Measurements from ENCODE around the gene TRPM3.
A peak's percentile ranks its signal among the peaks of the same experiment; 100 is the strongest.
"Not testable (repeated sequence)": the region's sequence is repeated elsewhere in the genome, so short reads cannot be mapped to it uniquely, and the experiment has no call there.

TRPM3 gene

DNA sequence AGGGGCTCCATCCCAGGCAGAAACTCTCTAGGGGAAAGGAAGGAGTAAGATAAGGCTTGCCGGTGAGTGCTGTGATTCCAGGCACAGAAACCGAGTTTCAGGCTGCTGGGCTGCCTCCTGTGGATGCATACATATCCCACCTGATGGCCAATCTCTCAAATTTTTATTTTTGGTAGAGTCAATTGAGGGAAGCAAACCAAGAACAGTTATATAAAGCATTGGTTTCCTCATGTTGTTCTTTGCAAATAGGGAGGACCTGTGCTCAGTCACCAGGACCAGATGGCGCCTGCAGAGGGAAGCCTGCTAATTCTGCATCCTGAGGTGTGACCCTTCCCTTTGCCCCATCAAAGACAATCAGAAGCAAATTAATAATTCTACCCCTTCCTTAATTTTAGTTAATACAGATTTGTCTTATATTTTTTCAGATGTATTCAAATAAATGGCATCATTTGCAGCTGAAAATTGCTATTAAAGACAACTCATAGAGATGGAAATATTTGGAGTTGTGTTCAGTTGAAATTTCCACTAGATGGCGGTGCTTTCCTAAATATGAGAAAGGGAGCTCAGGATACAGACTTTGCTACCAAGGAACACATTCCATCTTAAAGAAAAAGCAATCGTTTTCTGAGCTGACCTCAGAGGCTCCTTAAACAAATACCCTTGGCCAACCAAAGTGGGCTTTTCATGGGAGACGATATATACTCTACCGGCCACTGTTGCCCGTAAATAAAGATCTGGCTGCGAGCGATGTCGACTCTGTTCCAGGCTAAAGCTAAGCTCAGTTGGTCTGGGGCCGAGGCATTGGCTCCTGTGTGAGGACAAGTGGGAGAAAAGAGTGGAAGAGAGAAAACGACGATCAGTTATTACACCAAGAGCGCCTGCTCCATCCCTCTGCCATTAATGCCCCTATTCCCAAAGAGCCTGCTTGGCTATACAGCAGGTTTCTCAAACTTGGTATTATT, 481.3 kb downstream of the TRPM3 start:
- DNase-seq, result no peak

DNA sequence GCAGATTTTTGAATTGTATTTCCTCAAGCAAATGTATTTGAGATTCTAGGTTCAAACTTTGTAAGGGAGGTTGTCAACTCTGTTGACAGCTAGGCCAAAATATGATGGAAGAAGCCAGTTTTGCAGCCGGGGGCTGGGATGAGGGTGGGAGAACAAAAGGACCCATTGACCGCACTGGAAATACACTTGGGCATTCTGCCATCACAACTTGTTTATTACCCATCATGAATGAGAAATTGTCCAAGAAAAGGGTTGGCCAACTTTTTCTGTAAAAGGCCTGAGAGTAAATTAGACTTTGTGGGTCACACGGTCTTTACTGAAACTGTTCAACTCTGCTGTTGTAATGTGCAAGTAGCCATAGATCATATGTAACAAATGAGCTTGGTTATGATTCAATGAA, 485.6 kb downstream of the TRPM3 start:
- DNase-seq, result no peak

DNA sequence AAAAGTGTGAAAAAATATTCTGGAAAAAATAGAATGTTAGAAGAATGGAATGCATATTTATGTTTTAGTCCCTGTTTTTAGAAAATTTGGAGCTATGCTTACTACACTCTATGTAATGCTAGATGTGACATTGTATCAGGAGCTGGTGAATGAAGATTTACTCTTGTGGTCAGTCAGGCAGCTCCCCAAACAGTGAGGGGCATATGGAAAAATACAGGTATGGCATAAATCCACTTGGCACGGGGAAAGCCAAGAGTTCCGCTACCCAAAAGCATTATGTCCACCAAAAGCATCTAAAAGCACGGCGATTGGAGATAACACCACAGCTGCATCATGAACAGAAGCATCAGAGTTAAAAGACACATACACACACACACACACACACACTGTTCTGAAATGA, 486.7 kb downstream of the TRPM3 start:
- no peak for DNase-seq

DNA sequence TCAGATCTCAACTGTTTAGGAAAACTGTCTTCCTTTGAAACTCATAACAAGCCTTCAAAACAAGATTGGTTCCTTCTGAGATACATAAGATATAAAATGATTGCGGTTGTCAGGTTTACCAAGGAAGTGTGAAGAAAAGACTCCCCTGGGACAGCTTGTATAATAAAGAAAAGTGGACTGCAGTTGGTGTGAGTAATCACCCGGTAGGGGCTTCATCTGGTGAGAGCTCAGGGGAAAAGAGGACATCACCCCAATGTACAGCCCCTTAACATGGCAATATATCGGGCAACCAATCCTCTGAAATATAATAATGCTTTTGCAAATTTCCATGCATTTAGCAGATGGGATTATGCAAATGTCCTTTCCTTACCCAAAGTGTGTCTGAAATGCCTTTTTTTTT, 490.4 kb downstream of the TRPM3 start:
- DNase-seq, result no peak

DNA sequence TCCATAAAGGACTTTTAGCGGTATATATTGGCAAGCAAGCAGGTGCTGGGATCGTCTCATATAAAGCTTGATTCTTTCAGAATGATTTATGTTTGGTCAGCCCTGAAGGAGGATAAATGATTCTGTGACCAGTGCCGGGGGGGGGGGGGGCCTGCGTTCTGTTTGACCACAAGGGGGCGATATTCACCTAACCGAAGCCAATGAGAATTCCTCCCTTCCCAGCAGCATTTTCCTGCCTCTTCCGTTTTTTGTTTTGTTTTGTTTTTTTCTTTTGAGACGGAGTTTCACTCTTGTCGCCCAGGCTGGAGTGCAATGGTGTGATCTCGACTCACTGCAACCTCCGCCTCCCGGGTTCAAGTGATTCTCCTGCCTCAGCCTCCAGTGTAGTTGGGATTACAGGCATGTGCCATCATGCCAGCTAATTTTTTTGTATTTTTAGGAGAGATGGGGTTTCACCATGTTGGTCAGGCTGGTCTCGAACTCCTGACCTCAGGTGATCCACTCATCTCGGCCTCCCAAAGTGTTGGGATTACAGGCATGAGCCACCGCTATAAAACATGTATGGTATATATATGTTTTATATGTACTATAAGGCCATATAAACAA, 492.2 kb downstream of the TRPM3 start:
- DNase-seq, result not testable (repeated sequence)

DNA sequence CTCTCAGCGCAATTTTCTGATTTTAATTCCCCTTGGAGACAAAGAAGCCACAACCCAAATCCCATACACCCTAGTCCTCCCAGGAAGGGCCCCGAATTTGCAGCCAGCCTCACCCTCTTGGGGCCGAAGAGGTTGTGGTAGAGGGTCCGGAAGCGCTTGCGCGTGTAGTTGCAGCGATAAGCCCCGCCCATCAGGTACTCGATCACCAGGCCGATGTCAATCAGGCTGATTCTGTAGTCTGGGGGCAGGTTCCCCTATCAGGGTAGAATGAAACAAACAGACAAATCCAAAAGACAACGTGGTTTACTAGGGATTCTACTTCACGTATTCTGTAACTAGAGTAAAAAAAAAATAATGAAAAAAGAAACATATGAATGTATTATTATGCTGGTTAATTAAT, 496.3 kb downstream of the TRPM3 start:
- no peak for DNase-seq

DNA sequence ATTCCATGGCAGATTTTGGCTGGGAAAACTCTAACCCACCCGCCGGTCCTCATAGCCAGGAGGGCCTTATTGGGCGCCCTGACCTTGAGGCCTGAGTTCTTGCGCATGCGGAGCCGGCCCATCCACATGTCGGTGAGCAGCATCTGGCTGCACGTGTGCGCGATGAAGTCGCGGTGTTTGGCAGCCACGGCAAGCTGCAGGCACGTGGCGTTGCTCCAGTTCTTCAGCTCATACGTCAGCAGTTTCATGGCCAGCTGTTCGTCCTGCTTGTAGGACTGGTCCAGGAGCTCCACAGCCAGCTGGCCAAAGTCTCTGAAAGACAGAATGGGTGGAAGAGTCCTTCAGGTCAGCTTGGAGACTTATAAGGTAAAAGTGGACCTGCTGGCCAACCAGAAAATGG, 502.6 kb downstream of the TRPM3 start:
- no peak for DNase-seq

DNA sequence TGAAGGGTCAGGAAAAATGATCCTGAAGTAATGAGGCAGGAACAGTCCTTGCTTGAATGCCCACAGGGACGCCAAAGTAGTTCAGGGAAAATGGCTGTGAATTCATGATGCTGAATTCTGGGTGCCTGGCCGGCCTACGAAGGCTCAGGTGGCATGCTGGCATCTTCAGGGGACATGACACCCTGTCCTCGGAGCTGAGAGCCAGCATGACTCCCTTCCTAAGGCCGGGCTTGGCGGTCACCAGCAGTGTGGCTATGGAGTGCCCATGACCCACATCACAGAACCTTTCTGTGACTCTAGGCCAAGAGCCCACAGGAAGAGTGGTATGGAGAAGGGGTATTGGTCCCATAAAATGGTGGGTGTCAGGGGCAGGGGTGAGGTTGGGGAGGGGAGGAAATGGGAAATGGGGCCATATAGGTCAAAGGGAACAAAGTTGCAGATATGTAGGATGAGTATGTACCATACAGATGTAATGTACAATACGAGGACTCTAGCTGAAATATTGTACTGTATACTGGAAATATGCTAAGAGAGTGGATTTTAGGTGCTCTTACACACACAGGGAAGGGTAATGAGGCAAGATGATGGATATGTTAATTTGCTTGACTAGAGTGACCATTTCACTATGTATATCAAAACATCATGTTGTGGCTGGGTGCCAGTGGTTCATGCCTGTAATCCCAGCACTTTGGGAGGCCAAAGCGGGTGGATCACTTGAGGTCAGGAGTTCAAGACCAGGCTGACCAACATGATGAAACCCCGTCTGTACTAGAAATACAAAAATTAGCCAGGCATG, 504.2 kb downstream of the TRPM3 start:
- no peak for DNase-seq

DNA sequence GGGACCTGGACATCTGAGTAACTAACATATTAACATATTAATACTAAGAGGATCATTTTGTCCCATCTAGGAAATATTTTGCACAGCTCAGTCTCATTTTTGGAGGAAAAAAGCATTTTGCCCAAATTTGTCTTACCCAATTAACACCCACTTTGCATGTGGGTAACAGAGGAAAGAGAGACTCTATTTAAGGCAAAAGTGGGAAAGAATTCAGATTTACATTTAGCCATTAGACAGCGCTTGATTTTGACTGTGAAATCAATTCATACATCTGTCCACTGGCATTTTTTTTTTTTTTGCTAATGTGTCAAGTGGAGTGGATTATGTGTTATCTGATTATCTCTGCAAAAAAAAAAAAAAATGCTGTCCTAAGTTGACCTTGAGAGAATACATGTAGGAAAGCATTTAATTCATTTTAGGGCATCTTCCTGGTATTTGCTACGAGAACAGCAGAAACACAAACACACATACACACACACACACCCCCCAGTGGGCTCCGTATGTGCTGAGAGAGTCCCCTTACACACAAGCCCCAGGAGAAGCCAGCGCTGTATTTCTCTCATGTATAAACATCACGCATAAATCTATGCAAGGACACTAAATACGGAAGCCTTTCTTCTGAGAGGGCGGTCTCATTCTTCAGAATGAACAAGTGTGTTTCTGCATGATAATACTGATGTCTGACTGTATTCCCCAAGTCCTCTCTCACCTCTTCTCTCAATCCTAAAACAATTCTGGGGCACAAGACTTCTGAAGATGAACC, 505.0 kb downstream of the TRPM3 start:
- DNase-seq, result no peak

DNA sequence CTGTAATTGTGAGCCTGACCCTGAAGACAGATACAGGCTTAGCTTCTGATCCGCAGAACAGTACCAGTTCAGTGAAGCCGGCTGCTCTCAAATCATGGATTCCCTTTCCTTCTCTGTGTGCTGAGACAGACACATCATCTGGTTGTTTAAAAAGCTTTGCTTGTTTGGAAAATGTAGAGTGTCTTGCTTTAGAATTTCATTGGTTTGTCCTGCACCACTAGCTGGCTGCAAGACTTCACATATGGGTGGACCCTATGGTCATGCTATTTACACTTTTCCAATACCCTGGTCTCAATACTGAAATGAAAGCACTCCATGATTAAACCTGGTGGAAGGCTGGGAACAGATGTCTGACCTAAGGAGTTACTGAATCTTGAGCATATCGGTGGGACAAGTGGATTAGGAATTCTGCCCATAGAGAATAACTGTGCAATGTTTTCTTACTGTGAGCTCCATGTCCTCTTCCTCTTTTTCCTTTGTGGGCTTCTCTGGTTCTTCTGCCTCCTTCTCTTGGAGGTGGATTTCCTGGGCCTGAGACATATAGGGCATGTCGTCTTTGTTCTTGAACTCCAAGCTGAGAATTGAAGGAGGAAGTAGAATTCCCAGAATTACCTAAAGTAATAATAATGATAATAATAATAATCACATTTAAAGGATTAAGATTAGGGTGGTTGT, 505.8 kb downstream of the TRPM3 start:
- DNase-seq, result no peak

DNA sequence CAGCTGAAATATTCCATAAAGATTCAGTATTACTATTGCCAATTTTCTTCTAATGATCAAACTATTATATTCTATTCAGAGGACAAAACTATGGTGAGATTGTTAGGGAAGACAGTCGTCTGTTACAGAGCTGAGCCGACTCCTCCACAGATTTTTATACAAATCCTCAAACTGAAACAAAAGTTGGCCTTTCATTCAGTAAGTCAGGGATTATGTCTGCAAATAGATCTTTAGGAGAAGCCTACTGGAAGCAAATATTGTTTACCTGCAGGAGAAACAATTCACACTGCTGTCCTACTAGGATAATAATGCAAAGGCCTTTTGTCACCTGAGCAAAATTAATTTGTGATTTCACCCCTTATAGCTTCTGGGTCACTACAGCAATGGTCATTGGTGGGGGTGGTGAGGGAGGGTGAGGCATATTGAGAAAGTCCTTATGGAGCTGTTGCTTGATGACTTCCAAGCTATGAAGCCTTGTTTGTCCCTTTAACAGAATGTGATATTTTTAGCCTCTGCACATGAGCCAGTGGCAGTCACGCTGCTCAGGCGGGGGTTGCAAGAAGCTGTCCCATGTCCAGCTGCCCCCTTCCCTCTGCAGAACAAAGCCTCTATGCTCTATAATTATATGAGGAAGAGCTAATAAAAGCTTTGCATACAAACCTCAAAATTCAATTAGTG, 506.5 kb downstream of the TRPM3 start:
- no peak for DNase-seq

DNA sequence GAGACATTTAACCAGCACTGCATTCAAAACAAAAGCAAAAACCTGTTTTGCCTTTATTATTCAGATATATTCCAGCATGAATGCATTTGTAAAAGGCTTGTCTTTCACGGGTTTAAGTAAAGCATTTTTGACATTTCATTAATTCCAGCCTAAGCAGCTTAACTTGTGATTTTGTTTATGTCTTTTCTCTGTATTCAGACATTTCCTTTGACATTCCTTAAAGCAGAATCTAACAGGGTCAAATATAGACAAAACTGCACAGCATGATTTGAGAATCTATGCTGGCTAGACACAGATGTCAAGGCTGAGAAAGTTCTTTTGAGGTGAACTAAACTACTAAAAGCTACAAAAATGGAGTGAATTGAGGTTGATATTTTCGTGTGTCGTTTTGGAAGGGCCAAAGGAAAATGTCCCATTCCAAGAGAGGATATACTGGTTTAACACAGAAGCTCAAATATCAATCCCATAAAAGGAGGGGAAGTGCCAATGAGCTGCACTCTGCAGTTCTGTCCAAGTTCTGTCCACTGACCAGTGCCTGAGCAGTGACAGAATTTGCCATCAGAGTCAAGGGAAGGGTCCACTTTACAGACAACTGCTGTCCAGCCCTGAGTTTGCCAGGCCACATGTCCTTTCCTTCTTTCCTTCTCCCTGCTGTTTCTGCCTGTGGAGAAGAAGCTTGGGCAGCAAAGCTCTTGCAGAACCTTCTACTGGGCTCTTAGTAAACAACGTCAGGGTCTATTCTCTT, 508.2 kb downstream of the TRPM3 start:
- no peak for DNase-seq

DNA sequence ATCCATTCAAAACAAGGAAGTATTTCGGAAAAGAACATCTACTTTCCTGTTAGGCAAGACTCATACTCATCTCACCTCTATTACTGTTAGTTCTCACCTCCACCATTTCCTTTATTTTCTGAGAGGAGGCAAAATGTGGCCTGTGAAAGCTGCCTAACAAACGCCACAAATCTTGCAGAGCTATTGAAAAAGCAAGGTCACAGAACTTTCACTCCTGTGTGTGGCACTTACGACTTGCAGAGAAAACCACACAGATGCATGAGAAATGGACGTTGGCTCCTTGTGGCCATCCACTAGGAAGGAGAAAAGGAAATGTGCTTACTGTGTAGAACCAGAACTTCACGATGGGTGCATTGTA, 511.2 kb downstream of the TRPM3 start:
- no peak for DNase-seq

DNA sequence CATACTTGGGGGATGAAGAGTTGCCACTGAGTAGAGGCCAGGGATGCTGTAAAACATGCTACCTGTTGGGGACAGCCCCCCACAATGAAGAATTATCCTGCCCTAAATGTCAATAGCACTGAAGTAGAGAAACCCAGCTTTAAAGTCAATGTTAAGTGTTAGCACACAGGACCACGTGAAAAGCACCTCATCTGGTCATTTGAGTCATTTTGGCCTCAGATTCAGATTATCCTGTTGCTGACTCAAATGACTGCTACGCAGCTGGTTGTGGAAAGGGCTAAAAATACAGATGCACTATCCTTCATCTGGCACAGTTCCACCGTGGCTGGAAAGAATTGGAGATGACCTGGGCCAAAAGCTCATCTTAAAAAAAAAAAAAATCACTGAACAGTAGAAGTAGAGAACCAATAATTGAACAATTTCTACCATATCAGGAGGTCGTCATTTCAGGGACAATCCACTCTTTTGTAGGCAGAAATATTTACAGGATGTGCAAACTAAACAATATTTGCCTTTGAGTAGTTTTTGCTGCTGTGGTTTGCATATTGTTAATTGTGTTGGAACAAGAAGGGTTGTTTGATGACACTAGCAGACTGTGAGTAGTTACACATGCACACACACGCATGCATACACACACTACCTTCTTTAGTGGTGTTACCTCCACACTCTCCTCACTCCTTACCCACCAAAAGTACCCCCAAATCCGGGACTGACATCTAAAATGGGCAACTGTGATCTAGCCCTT, 511.7 kb downstream of the TRPM3 start:
- DNase-seq, result no peak

DNA sequence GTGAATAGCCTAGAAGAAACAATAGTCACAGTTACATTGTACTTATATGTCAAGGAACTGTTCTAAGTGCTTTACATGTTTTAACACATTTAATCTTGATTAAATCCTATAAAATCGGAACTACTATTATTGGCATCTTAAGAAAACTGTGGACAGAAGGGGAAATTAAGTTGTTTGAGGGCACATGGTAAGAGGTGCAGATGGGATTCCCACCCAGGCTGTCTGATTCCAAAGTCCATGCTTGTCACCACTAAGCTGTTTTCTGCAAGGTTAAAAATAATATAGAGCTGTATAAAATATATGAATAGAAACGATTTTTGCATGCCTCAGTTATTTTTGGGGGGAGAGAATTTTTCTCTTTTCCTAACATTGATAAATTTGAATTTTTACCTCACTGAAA, 512.4 kb downstream of the TRPM3 start:
- no peak for DNase-seq

DNA sequence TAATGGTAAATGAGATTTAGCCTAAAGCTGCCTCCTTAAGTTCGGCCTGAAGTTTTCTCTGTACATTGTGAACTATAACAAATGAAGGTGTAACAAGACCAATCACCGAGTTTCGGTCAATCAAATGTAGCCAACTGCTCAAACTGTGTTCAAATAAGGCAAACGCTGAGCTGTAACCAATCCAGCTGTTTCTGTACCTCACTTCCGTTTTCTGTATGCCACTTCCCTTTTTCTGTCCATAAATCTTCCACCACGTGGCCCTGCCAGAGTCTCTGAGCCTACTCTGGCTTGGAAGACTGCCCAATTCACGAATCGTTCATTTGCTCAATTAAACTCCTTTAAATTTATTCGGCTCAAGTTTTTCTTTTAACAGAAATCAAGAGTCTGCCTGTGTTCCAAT, 513.5 kb downstream of the TRPM3 start:
- no peak for DNase-seq

DNA sequence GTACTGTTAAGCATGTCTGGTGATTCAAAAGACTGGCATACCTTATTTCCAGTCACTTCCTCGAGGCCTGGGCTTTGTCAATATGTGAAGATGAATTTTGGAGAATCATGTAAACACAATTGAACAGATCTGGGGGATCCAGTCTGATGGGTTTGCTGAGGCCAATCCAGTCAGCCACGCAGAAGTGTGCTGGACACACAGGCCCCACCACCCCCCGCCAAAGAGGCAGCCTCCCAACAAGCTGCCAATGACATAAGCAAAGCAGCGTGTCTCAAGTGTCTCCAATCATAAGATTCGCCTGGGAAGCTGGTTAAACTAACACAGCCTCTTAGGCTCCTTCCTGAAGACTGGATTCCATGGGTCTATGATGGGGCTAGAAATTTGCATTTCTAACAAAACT, 514.1 kb downstream of the TRPM3 start:
- no peak for DNase-seq

DNA sequence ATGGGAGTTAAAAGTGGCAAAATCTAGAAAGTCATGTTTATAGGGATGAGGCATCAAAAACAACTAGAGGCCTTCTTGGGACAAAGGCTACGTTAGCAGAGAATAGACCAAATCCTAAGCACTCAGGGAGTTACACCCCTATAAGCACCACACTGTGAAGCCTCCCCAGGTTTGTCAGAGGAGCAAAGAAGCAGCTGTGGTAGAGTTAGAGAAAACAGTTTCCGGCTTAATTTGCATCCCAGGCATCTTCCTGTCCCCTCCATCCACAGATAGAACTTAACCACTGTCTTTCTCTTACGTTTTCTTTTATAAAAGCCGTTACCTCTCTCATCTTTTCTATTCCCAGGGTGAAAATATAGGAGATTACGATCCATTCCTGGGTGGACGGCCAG, 518.4 kb downstream of the TRPM3 start:
- DNase-seq, result no peak

DNA sequence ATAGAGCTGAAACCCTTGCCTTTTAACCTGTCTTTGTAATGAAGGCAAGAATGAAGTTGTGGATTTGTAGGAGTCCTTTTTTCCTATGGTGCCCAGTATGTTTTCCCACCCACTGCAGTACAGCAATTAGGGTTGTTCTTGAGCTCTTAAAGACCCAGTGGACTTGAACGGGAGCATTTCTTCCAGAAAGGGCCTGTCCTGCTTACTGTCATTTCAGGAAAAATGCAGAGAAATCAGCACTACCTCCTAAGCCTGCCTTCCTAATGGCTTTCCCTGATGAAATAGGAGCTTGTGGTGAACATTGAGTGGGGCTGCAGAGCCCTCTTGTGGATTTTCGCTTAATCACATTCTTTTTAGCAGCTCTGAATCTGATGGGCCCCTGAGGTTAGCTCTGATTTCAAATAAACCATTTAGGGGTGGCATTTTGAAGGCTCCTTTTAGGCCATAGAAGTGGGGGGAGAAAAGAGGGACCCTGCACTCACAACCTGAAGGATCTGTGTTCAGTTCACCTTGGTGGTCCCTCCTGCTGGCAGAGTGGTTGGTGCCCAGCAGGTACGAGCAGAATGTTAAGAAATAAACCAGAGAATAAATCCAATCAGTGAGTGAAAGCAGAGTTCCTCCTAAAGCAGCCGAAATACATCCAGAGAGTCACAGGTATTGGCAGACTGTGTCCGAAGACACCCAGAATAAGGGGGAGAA, 519.0 kb downstream of the TRPM3 start:
- DNase-seq, result peak; percentile 23
